ENCODE data around the gene CSK. TPM values are rescaled to one million over a fixed set of nuclear protein-coding genes. Genes with fewer than 3 reads are reported as not detected.

Gene CSK
- total RNA-seq, 1 experiment from 2014 or later = 49.2 TPM

DNA sequence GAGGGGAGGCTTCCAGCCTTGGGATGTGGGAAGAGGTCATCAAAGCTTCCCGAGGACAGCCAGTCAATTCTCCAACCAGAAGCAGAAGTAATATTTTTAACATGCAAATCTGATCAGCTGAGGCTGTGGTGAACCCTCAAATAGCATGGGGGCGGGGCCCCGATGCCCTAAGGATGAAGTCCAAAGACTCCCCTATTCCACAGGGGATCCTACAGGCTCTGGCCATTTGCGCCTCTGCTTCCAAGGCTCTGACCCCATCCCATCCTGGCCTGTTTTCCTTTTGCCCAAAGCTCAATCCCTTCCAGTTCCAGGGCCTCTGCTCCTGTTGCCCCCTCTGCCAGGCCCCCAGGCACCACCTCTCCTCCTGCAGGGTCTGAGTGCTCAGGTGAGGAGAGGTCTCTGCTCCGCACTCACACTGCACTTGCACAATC lies 6.7 kb upstream of the CSK start:
- H2AK5ac ChIP-seq (ENCODE audit: insufficient read length, low read length) = no peak overlapping the region
- H3K27ac ChIP-seq (ENCODE audit: insufficient read length, low read depth, low read length) = no peak overlapping the region
- H3K18ac ChIP-seq (ENCODE audit: insufficient read length, low read depth, low read length) = no peak overlapping the region
- no peak overlapping the region for H4K5ac ChIP-seq (ENCODE audit: insufficient read length, low read depth, low read length)
- Mint-ChIP-seq H3K4me3 (no peak overlapping the region), H3K36me3 (ENCODE audit: insufficient read depth in 1 of 3, low read depth in 3 of 3) (no peaks in the 10 kb centered on the region), H3K9me3 (no peaks in the 10 kb centered on the region), H3K27ac (peak overlapping the region in 1 of 3 experiments; percentile 25; a peak in 2 of 7 replicates), H3K27me3 (ENCODE audit: low read depth) (peaks cover 57% of the 10 kb centered on the region), H3K4me1 (peaks cover 38 to 54% of the 10 kb centered on the region in 2 experiments)
- no peak overlapping the region for H2BK20ac ChIP-seq (ENCODE audit: low read depth, low read length, poor library complexity, severe bottlenecking)
- H3K79me2 ChIP-seq (ENCODE audit: insufficient read depth, low read length) = no peaks in the 10 kb centered on the region
- H3K4me2 ChIP-seq (ENCODE audit: insufficient read depth, insufficient read length, low read length) = no peak overlapping the region
- no peak overlapping the region for H4K8ac ChIP-seq (replicated peaks; ENCODE audit: insufficient read length, low read depth, low read length)
- H2AFZ ChIP-seq (ENCODE audit: low read length) = no peak overlapping the region
- H3K4me1 ChIP-seq (ENCODE audit: insufficient read depth, low read length) = no peaks in the 10 kb centered on the region
- no peak overlapping the region for H2BK15ac ChIP-seq (ENCODE audit: low read depth, low read length)
- no peak overlapping the region for H3K14ac ChIP-seq (ENCODE audit: insufficient read depth, low read length)
- H3K23me2 ChIP-seq (ENCODE audit: insufficient read length, low read depth, low read length, poor library complexity, severe bottlenecking) = no peaks in the 10 kb centered on the region
- H2BK5ac ChIP-seq (ENCODE audit: insufficient read length, low read length) = no peak overlapping the region
- H2BK120ac ChIP-seq (ENCODE audit: low read depth, low read length, poor library complexity, severe bottlenecking) = no peak overlapping the region
- WGBS (ENCODE audit: extremely low coverage, insufficient read length, low lambda C conversion rate) = no CpG with 5 or more reads among the region's 5 CpGs
- H3K56ac ChIP-seq (ENCODE audit: insufficient read length, low read depth, low read length) = no peak overlapping the region
- no peaks in the 10 kb centered on the region for H4K20me1 ChIP-seq (ENCODE audit: control insufficient read depth, insufficient read depth, insufficient read length)
- no peak for DNase-seq
- H3T11ph ChIP-seq (ENCODE audit: low read length) = no peak overlapping the region
- no peak overlapping the region for H4K91ac ChIP-seq (ENCODE audit: insufficient read length, low read depth, low read length)
- no peaks in the 10 kb centered on the region for H3K9me3 ChIP-seq (ENCODE audit: control insufficient read depth, low read depth, low read length)
- no peak overlapping the region for H3K4ac ChIP-seq (ENCODE audit: low read depth, low read length)
- H2BK12ac ChIP-seq (ENCODE audit: insufficient read length, low read depth, low read length) = no peak overlapping the region
- TF ChIP-seq, protein P1, sequence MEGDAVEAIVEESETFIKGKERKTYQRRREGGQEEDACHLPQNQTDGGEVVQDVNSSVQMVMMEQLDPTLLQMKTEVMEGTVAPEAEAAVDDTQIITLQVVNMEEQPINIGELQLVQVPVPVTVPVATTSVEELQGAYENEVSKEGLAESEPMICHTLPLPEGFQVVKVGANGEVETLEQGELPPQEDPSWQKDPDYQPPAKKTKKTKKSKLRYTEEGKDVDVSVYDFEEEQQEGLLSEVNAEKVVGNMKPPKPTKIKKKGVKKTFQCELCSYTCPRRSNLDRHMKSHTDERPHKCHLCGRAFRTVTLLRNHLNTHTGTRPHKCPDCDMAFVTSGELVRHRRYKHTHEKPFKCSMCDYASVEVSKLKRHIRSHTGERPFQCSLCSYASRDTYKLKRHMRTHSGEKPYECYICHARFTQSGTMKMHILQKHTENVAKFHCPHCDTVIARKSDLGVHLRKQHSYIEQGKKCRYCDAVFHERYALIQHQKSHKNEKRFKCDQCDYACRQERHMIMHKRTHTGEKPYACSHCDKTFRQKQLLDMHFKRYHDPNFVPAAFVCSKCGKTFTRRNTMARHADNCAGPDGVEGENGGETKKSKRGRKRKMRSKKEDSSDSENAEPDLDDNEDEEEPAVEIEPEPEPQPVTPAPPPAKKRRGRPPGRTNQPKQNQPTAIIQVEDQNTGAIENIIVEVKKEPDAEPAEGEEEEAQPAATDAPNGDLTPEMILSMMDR (conservative IDR thresholded peaks at IDR 0.05) = no peak
- H3K9ac ChIP-seq (ENCODE audit: extremely low read depth, insufficient read length, low read length) = no peak overlapping the region
- no peak overlapping the region for H3K23ac ChIP-seq (ENCODE audit: insufficient read length, low read depth, low read length)
- H3K79me1 ChIP-seq (ENCODE audit: insufficient read depth, low read depth, low read length, poor library complexity, severe bottlenecking) = no peaks in the 10 kb centered on the region
- H3K27me3 ChIP-seq (ENCODE audit: insufficient read depth, low read length) = no peaks in the 10 kb centered on the region; the same call in 1 of the 2 replicates

Measured in H9 (cell line).